ENCODE measurements around the gene PCGF5. TPM values are rescaled to one million over a fixed set of nuclear protein-coding genes. Genes with fewer than 3 reads are reported as not detected.
"Not testable (repeated sequence)": the region's sequence is repeated elsewhere in the genome, so short reads cannot be mapped to it uniquely, and the experiment has no call there.

The PCGF5 gene
- 20.1 and 20.3 TPM in 2 replicates for total RNA-seq (2012; rRNA removed)

GRCh38 chr10:91220194-91220953, at the start of gene PCGF5:
TSS of gene PCGF5 (plus strand) at chr10:91220663. CDS start at chr10:91222872, 2,209 bp downstream.
- peak within 1 kb of the TSS; percentile 93 for H3K9ac ChIP-seq (ENCODE audit: low read depth, low read length)
- no peaks in the 10 kb centered on the region for H3K27me3 ChIP-seq (ENCODE audit: control insufficient read depth, insufficient read depth, low read length)
- H3K4me3 ChIP-seq (ENCODE audit: low read length), result peak within 1 kb of the TSS; percentile 76
- peak within 1 kb of the TSS; percentile 96 for H3K4me2 ChIP-seq (ENCODE audit: low read length)
- no peaks in the 10 kb centered on the region for H3K9me3 ChIP-seq (replicated peaks; ENCODE audit: low read length)
- peaks cover 24% of the 10 kb centered on the region for H3K4me1 ChIP-seq (ENCODE audit: control insufficient read depth, insufficient read depth, low read length)
- H3K36me3 ChIP-seq (ENCODE audit: insufficient read depth, low read length), result no peaks in the 10 kb centered on the region

DNA sequence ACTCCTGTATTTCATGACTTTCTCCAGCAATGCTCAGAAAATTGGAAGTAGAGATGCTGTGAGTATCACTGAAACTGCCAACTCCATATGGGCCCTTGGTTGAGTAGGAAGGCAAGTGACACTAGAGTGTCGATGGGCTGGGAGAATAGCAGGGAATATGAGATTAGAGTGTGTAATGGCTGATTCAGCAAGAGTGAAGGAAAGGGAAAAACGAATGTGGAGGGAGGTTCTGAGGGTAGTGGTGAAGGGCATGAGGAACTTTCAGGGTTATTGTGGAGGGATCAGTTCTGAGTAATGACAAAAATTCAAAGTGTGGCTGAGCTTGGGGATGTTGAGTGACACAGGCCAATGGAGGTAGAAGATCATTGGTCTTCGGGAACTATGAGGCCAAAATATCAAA, 49.0 kb upstream of the PCGF5 start:
- Histone ChIP-seq H3K36me3 (ENCODE audit: insufficient read depth, low read length) (no peaks in the 10 kb centered on the region), H3K4me2 (ENCODE audit: low read length) (no peak overlapping the region), H3K4me3 (ENCODE audit: low read length) (no peak overlapping the region), H3K4me1 (ENCODE audit: control insufficient read depth, insufficient read depth, low read length) (no peaks in the 10 kb centered on the region), H3K27me3 (ENCODE audit: control insufficient read depth, insufficient read depth, low read length) (no peaks in the 10 kb centered on the region), H3K9ac (ENCODE audit: low read depth, low read length) (no peak overlapping the region), H3K9me3 (replicated peaks; ENCODE audit: low read length) (no peaks in the 10 kb centered on the region)

- no peak overlapping the region for H3K4me2 ChIP-seq (ENCODE audit: low read length)
- no peaks in the 10 kb centered on the region for H3K9me3 ChIP-seq (replicated peaks; ENCODE audit: low read length)
- no peaks in the 10 kb centered on the region for H3K27me3 ChIP-seq (ENCODE audit: control insufficient read depth, insufficient read depth, low read length)
- no peak overlapping the region for H3K4me3 ChIP-seq (ENCODE audit: low read length)
- no peak overlapping the region for H3K9ac ChIP-seq (ENCODE audit: low read depth, low read length)
- H3K36me3 ChIP-seq (ENCODE audit: insufficient read depth, low read length), result no peaks in the 10 kb centered on the region
- no peaks in the 10 kb centered on the region for H3K4me1 ChIP-seq (ENCODE audit: control insufficient read depth, insufficient read depth, low read length)
Observed at GRCh38 chr10:91172348-91172747, 48.1 kb upstream of the PCGF5 start.

DNA sequence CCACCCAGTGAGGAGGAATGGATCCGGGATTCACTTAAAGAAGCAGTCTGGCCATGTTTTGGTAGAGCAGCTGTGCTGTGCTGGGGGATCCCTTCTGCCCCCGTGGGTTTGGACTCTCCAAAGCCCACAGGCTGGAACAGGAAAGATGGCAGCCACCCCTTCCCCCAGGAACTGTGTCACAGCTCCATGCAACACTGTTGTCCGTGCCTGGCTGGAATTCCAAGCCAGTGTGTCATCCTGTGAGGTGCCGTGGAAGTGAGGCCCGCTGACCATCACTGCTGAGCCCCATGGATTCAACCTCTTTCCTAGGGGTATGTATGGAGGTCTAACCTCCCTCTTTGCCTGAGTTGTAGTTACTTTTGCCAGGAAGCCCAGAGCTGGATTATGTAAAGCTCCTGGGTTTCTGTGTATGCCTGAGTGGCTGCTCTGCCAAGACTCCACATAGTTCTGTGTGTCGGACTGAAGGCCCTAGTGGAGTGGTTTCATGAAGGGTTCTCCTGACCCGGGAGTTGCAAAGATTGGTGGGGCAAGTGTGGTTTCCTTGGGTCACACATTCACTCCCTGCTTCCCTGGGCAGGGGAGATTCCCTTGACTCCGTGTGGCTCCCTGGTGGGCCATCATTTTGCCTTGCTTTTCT, 35.1 kb upstream of the PCGF5 start:
- H3K9me3 ChIP-seq (replicated peaks; ENCODE audit: low read length), result no peaks in the 10 kb centered on the region
- H3K4me2 ChIP-seq (ENCODE audit: low read length), result peak overlapping the region; percentile 24
- no peak overlapping the region for H3K9ac ChIP-seq (ENCODE audit: low read depth, low read length)
- H3K4me1 ChIP-seq (ENCODE audit: control insufficient read depth, insufficient read depth, low read length), result peaks cover 16% of the 10 kb centered on the region
- no peaks in the 10 kb centered on the region for H3K27me3 ChIP-seq (ENCODE audit: control insufficient read depth, insufficient read depth, low read length)
- no peak overlapping the region for H3K4me3 ChIP-seq (ENCODE audit: low read length)
- H3K36me3 ChIP-seq (ENCODE audit: insufficient read depth, low read length), result no peaks in the 10 kb centered on the region

DNA sequence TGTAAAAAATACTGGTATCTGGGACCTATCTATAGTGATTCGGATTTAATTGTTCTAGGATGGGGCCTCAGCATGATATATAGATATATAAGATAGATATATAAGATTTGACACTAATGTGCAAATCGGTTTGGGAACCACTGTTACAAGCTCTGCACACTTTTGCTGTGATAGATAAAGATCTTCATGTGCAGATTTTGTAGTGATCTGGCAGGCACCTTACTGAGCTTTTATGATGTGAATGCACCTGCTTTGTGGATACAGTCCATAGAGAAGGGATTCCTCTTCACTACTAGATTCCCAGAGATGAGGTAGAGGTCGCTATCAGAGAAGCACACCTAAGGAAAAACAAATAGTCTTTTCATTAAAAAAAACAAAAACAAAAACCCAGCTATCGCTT, 33.3 kb upstream of the PCGF5 start:
- H3K4me2 ChIP-seq (ENCODE audit: low read length), result no peak overlapping the region
- H3K36me3 ChIP-seq (ENCODE audit: insufficient read depth, low read length), result no peaks in the 10 kb centered on the region
- H3K27me3 ChIP-seq (ENCODE audit: control insufficient read depth, insufficient read depth, low read length), result no peaks in the 10 kb centered on the region
- H3K9ac ChIP-seq (ENCODE audit: low read depth, low read length), result no peak overlapping the region
- H3K9me3 ChIP-seq (replicated peaks; ENCODE audit: low read length), result no peaks in the 10 kb centered on the region
- peaks cover 31% of the 10 kb centered on the region for H3K4me1 ChIP-seq (ENCODE audit: control insufficient read depth, insufficient read depth, low read length)
- no peak overlapping the region for H3K4me3 ChIP-seq (ENCODE audit: low read length)

GRCh38 chr10:91188010-91188409, 32.5 kb upstream of the PCGF5 start:
- H3K27me3 ChIP-seq (ENCODE audit: control insufficient read depth, insufficient read depth, low read length); H3K4me2 ChIP-seq (ENCODE audit: low read length); H3K36me3 ChIP-seq (ENCODE audit: insufficient read depth, low read length); H3K9ac ChIP-seq (ENCODE audit: low read depth, low read length); H3K9me3 ChIP-seq (replicated peaks; ENCODE audit: low read length); H3K4me3 ChIP-seq (ENCODE audit: low read length): not testable (repeated sequence)
- H3K4me1 ChIP-seq (ENCODE audit: control insufficient read depth, insufficient read depth, low read length), result peaks cover 31% of the 10 kb centered on the region

DNA sequence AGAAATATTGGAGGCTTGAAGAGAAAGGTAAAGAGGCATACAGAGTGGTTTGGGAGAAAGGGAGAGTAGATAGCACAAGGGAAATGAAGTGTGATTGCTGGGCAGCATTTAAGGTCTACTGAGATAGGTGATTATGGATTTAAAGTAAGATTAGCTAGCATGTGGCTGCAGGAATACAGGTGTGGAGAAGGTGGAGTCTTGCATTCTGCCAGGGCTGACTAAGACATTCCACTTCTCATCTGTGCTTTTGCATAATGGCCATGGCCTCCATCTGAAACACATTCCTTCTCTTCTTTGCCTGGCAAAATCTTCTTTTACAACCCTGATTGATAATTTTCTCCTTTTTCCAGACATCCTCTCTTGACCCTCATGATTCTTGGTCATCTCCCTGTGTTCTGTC, 31.6 kb upstream of the PCGF5 start:
- Histone ChIP-seq H3K4me1 (ENCODE audit: control insufficient read depth, insufficient read depth, low read length) (peaks cover 31% of the 10 kb centered on the region), H3K4me3 (ENCODE audit: low read length) (no peak overlapping the region), H3K4me2 (ENCODE audit: low read length) (no peak overlapping the region), H3K27me3 (ENCODE audit: control insufficient read depth, insufficient read depth, low read length) (no peaks in the 10 kb centered on the region), H3K9ac (ENCODE audit: low read depth, low read length) (no peak overlapping the region), H3K9me3 (replicated peaks; ENCODE audit: low read length) (no peaks in the 10 kb centered on the region), H3K36me3 (ENCODE audit: insufficient read depth, low read length) (no peaks in the 10 kb centered on the region)

DNA sequence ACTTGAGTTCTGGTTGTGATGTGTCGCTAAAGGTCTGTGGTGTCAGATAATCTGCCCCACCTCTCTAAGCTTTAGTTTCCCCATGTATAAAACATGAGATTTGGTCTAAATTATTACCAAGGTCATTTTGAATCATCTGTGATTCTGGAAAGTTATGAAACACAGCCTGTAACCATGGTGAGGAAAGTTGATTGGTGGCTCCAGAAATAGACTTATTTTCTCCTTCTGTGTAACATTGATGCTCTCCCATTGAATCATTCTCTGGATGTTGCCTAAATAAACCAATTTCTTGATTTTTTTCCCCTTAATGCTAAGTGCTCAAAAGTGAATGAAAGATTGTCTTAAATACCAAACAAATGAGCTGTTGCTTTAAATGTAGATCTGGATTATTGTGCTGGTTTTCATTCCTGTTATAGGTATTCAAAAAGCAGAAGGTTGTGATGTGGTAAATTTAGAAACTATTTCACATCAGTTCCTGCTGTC, 30.0 kb upstream of the PCGF5 start:
- Histone ChIP-seq H3K36me3 (ENCODE audit: insufficient read depth, low read length) (no peaks in the 10 kb centered on the region), H3K4me3 (ENCODE audit: low read length) (no peak overlapping the region), H3K9me3 (replicated peaks; ENCODE audit: low read length) (no peaks in the 10 kb centered on the region), H3K27me3 (ENCODE audit: control insufficient read depth, insufficient read depth, low read length) (no peaks in the 10 kb centered on the region), H3K4me1 (ENCODE audit: control insufficient read depth, insufficient read depth, low read length) (peaks cover 31% of the 10 kb centered on the region), H3K9ac (ENCODE audit: low read depth, low read length) (peak overlapping the region; percentile 43), H3K4me2 (ENCODE audit: low read length) (peak overlapping the region; percentile 37)

- H3K9ac ChIP-seq (ENCODE audit: low read depth, low read length), result peak overlapping the region; percentile 43
- H3K27me3 ChIP-seq (ENCODE audit: control insufficient read depth, insufficient read depth, low read length), result no peaks in the 10 kb centered on the region
- no peaks in the 10 kb centered on the region for H3K9me3 ChIP-seq (replicated peaks; ENCODE audit: low read length)
- H3K4me2 ChIP-seq (ENCODE audit: low read length), result peak overlapping the region; percentile 37
- peaks cover 28% of the 10 kb centered on the region for H3K4me1 ChIP-seq (ENCODE audit: control insufficient read depth, insufficient read depth, low read length)
- no peaks in the 10 kb centered on the region for H3K36me3 ChIP-seq (ENCODE audit: insufficient read depth, low read length)
- H3K4me3 ChIP-seq (ENCODE audit: low read length), result no peak overlapping the region
Observed at GRCh38 chr10:91190876-91191583, 29.4 kb upstream of the PCGF5 start.

- H3K9me3 ChIP-seq (replicated peaks; ENCODE audit: low read length), result no peaks in the 10 kb centered on the region
- no peak overlapping the region for H3K4me3 ChIP-seq (ENCODE audit: low read length)
- no peak overlapping the region for H3K9ac ChIP-seq (ENCODE audit: low read depth, low read length)
- no peaks in the 10 kb centered on the region for H3K36me3 ChIP-seq (ENCODE audit: insufficient read depth, low read length)
- H3K4me1 ChIP-seq (ENCODE audit: control insufficient read depth, insufficient read depth, low read length), result peaks cover 28% of the 10 kb centered on the region
- peak overlapping the region; percentile 37 for H3K4me2 ChIP-seq (ENCODE audit: low read length)
- H3K27me3 ChIP-seq (ENCODE audit: control insufficient read depth, insufficient read depth, low read length), result no peaks in the 10 kb centered on the region
Observed at GRCh38 chr10:91191584-91191919, 28.9 kb upstream of the PCGF5 start.

DNA sequence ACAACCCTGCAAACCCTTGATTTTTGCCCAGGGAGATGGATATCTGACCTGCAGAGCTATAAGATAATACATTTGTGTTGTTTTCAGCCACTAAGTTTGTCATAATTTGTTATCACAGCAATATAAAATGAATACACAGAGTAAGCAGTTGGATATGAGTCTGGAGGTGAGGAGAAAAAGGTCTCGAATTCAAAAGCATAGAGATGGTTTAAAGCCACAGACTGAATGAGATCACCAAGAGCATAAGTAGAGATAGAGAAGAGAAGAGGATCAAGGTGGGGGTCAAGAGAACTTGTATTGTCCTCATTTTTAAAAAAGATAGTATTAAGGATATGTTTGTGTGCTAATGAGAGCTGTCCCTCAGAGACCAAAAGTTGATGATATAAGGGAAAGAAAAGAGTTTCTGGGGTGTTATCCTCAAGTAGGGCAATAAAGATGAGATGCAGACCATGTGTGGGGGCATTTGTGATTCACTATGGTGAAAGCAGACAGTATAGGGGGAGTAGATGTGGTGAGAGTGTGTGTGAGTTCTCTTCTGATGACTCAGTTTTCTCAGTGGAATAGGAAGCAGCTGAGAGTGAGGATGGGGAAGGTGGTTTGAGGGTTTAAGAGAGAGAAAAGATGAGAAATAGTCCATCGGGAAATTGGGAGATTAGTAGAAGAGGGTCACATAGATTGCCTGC, 25.8 kb upstream of the PCGF5 start:
- no peak overlapping the region for H3K4me3 ChIP-seq (ENCODE audit: low read length)
- H3K36me3 ChIP-seq (ENCODE audit: insufficient read depth, low read length), result no peaks in the 10 kb centered on the region
- H3K9me3 ChIP-seq (replicated peaks; ENCODE audit: low read length), result no peaks in the 10 kb centered on the region
- no peak overlapping the region for H3K4me2 ChIP-seq (ENCODE audit: low read length)
- H3K4me1 ChIP-seq (ENCODE audit: control insufficient read depth, insufficient read depth, low read length), result peaks cover 39% of the 10 kb centered on the region
- H3K27me3 ChIP-seq (ENCODE audit: control insufficient read depth, insufficient read depth, low read length), result no peaks in the 10 kb centered on the region
- H3K9ac ChIP-seq (ENCODE audit: low read depth, low read length), result no peak overlapping the region

Measured in skeletal muscle satellite cell (primary cell).